AG04449 (cell line): ENCODE measurements around the gene FRS3.

Source experiments
- CTCF ChIA-PET: fragments of 350-600 bp; formaldehyde crosslinking; extraction: SDS; loops from one replicate; lab custom pipeline; 2021; ENCODE audit warnings: antibody characterized with exemption; lab: Yijun Ruan, JAX
- POLR2A ChIA-PET: fragments of 400-600, 350-600 bp; formaldehyde crosslinking; extraction: SDS; loops from one replicate; lab custom pipeline; 2020; ENCODE audit warnings: antibody characterized with exemption, inconsistent platforms; lab: Yijun Ruan, JAX
- DNase-seq: peaks from one replicate; pipeline ENCODE4 v3.0.0-alpha.2; 2010; ENCODE audit warnings: low read depth, low spot score
- H3K4me3 ChIP-seq: 2 replicates; pipeline ENCODE4 v1.5.1; 2011; ENCODE audit warnings: low read depth, mild to moderate bottlenecking, control low read depth, low read length
- CTCF ChIP-seq: IDR thresholded peaks from one replicate; pipeline ENCODE4 v1.5.1; 2011; ENCODE audit warnings: mild to moderate bottlenecking, moderate library complexity, low read length, control low read depth, inconsistent platforms; ENCODE audit not compliant: insufficient read depth; ENCODE audit errors: missing control alignments

FRS3 gene

GRCh38 chr6:41796474-41796873 lies 16.8 kb upstream of the FRS3 start:
- CTCF ChIA-PET, result interaction anchor here (4.7 to 19.1 kb wide), 2 partner anchors 9 to 248 kb away, joined by 31 to 514 read pairs; partner anchors contain the start of genes TAF8 and TOMM6
- no peak overlapping the region for H3K4me3 ChIP-seq

DNA sequence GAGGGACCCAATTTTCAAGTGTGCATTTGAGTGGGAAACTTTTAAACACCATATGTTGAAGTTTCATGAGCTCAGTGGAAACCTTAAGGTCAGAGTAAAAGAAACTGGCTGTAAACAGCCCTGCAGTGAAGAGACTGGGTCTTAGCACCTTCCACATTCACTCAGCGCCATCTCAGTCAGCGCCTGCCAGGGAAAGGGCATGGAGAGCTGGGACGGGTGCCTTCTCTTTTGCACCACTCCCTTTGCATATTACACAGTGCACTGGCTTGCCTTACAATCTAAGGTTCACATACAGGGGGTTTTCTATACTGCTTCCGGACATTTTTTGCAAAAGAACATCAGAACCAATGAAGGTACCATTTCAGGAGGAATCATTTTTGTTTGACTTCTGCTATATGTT lies 12.3 kb upstream of the FRS3 start:
- no peak for DNase-seq
- POLR2A ChIA-PET, result no interaction called here
- CTCF ChIA-PET, result interaction anchor here (0.7 to 19.1 kb wide), 7 partner anchors 8 to 253 kb away, joined by 3 to 514 read pairs (median 6); partner anchors contain the start of genes BYSL, MED20 and TAF8
- TF ChIP-seq CTCF, result no peak
- H3K4me3 ChIP-seq, result no peak overlapping the region

More at GRCh38 chr6:41796474-41796873, 16.8 kb upstream of the FRS3 start:
- TF ChIP-seq CTCF, result no peak
- no peak for DNase-seq
- POLR2A ChIA-PET, result interaction anchor here (0.5 kb wide), 1 partner anchor 9 kb away, joined by 3 read pairs; the partner anchor contains the start of gene TOMM6

- ChIA-PET POLR2A (no interaction called here), CTCF (interaction anchor here (0.9 to 19.1 kb wide), 6 partner anchors 9 to 254 kb away, joined by 3 to 514 read pairs (median 48); partner anchors contain the start of genes BYSL, MED20 and TAF8)
- TF ChIP-seq CTCF, result no peak
- no peak overlapping the region for H3K4me3 ChIP-seq
- DNase-seq, result no peak
Measured at GRCh38 chr6:41791305-41791704, 11.6 kb upstream of the FRS3 start.

DNA sequence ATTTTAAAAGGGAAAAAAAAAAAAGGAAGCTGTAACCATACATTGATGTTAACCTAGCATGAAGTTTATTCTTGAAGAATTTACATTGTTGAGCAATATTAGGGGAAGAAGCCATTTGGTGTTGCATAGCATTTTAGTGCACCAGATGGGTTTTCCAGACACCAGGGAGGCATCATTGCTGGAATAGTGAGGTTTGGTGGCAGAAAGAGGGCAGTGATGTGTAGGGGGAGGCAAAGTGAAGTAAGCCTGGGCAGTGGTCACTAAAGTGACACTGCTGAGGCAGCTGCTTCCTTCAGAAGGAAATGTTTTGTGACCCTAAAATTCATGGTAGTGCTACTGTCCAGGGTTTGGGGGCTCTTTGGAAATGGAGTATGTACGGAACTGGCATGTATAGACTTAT lies 10.3 kb upstream of the FRS3 start:
- CTCF ChIA-PET, result interaction anchor here (5.5 to 19.1 kb wide), 4 partner anchors 10 to 255 kb away, joined by 46 to 514 read pairs (median 94); partner anchors contain the start of genes BYSL, MED20 and TAF8
- TF ChIP-seq CTCF, result no peak
- DNase-seq, result no peak
- no peak overlapping the region for H3K4me3 ChIP-seq
- POLR2A ChIA-PET, result no interaction called here

GRCh38 chr6:41789390-41789724 lies 9.7 kb upstream of the FRS3 start:
- CTCF ChIA-PET, result interaction anchor here (5.5 to 19.1 kb wide), 4 partner anchors 11 to 255 kb away, joined by 46 to 514 read pairs (median 94); partner anchors contain the start of genes BYSL, MED20 and TAF8

More at GRCh38 chr6:41789390-41789724, 9.7 kb upstream of the FRS3 start:
- no peak for TF ChIP-seq CTCF
- POLR2A ChIA-PET, result no interaction called here
- no peak for DNase-seq
- no peak overlapping the region for H3K4me3 ChIP-seq
